Esophagus squamous epithelium (tissue), 4 donors: ENCODE measurements around the gene BCL2A1.

Experiments
- POLR2A ChIP-seq, 4 donors: fragments of 450-650 bp; IDR thresholded peaks; one replicate each; pipeline ENCODE4 v1.6.1; 2017; ENCODE audit warnings: antibody characterized with exemption in 4 of 4, mild to moderate bottlenecking in 4 of 4, moderate library complexity in 3 of 4
- TF ChIP-seq, protein P1 (sequence below), 6 experiments: fragments of 450-650 bp in 4 of 6; fragments of 200-600 bp in 2 of 6; sonication (generic) in 2 of 6; IDR thresholded peaks; one replicate each; pipeline ENCODE4 v1.5.1; 2016 to 2019; ENCODE audit warnings: antibody characterized with exemption in 6 of 6, mild to moderate bottlenecking in 4 of 6, moderate library complexity in 4 of 6

DNA sequence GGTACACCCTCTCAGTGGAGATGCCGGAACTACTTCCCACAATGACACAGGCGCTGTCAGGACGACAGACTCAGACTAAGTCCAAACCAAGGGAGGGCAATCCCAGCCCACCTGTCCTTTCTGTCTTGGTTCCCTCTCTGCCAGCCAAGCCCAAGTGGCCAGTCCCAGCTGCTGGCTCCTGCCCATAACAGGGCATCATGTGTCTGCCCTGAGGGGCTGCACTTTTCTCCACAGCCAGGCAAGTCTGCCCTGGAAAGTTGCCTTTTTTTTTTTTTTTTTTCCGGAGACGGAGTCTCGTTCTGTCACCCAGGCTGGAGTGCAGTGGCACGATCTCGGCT, 20.0 kb upstream of the BCL2A1 start:
- TF ChIP-seq, protein P1, sequence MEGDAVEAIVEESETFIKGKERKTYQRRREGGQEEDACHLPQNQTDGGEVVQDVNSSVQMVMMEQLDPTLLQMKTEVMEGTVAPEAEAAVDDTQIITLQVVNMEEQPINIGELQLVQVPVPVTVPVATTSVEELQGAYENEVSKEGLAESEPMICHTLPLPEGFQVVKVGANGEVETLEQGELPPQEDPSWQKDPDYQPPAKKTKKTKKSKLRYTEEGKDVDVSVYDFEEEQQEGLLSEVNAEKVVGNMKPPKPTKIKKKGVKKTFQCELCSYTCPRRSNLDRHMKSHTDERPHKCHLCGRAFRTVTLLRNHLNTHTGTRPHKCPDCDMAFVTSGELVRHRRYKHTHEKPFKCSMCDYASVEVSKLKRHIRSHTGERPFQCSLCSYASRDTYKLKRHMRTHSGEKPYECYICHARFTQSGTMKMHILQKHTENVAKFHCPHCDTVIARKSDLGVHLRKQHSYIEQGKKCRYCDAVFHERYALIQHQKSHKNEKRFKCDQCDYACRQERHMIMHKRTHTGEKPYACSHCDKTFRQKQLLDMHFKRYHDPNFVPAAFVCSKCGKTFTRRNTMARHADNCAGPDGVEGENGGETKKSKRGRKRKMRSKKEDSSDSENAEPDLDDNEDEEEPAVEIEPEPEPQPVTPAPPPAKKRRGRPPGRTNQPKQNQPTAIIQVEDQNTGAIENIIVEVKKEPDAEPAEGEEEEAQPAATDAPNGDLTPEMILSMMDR (IDR thresholded peaks at IDR 0.05), result no peak
- TF ChIP-seq POLR2A (IDR thresholded peaks at IDR 0.05), result no peak
